Measurements from ENCODE around the gene ZNF862. TPM values are rescaled to one million over a fixed set of nuclear protein-coding genes. Genes with fewer than 3 reads are reported as not detected.

The ZNF862 gene
- total RNA-seq, 6 donors from 2014 or later: 7.1 to 31.4 (median 16.7) TPM

GRCh38 chr7:149806726-149807125, 31.4 kb upstream of the ZNF862 start:
- no peak overlapping the region for H3K27ac ChIP-seq
- H3K36me3 ChIP-seq: no peaks in the 10 kb centered on the region
- H3K4me1 ChIP-seq: no peaks in the 10 kb centered on the region
- H3K9me3 ChIP-seq: no peaks in the 10 kb centered on the region
- peak in 1 of 2 donors; percentile 69 for DNase-seq
- TF ChIP-seq POLR2AphosphoS5 (IDR thresholded peaks at IDR 0.05): no peak
- no peak for TF ChIP-seq EP300 (IDR thresholded peaks at IDR 0.05)
- no peak for TF ChIP-seq CTCF (IDR thresholded peaks at IDR 0.05)
- no peak for TF ChIP-seq POLR2A (IDR thresholded peaks at IDR 0.05)
- 84 to 86% methylated on average over 13 to 16 of the region's 16 CpGs for WGBS, 2 donors
- ATAC-seq (ENCODE audit: low FRiP score in 2 of 2): no peak
- no peaks in the 10 kb centered on the region for H3K27me3 ChIP-seq
- H3K4me3 ChIP-seq: no peak overlapping the region

- H3K9me3 ChIP-seq: no peaks in the 10 kb centered on the region
- no peaks in the 10 kb centered on the region for H3K4me1 ChIP-seq
- no peaks in the 10 kb centered on the region for H3K27me3 ChIP-seq
- H3K4me3 ChIP-seq: no peak overlapping the region
- TF ChIP-seq CTCF (IDR thresholded peaks at IDR 0.05) (no peak), EP300 (IDR thresholded peaks at IDR 0.05) (no peak), POLR2A (IDR thresholded peaks at IDR 0.05) (no peak), POLR2AphosphoS5 (IDR thresholded peaks at IDR 0.05) (no peak)
- H3K27ac ChIP-seq: no peak overlapping the region
- H3K36me3 ChIP-seq: no peaks in the 10 kb centered on the region
- WGBS, 2 donors: 43 to 93% methylated on average over 1 to 10 of the region's 10 CpGs
- ATAC-seq (ENCODE audit: low FRiP score in 2 of 2) (no peak), DNase-seq (peak in 1 of 2 donors; percentile 60)
Measured at GRCh38 chr7:149808311-149808710, 29.9 kb upstream of the ZNF862 start.

GRCh38 chr7:149809215-149809614, 29.0 kb upstream of the ZNF862 start:
- Histone ChIP-seq H3K4me3 (no peak overlapping the region), H3K9me3 (no peaks in the 10 kb centered on the region), H3K36me3 (no peaks in the 10 kb centered on the region), H3K27ac (no peak overlapping the region), H3K27me3 (no peaks in the 10 kb centered on the region), H3K4me1 (no peaks in the 10 kb centered on the region)
- TF ChIP-seq POLR2A (IDR thresholded peaks at IDR 0.05) (no peak), POLR2AphosphoS5 (IDR thresholded peaks at IDR 0.05) (no peak), CTCF (IDR thresholded peaks at IDR 0.05) (no peak), EP300 (IDR thresholded peaks at IDR 0.05) (no peak)
- peak in 1 of 2 donors; percentile 47 for DNase-seq
- no peak for ATAC-seq (ENCODE audit: low FRiP score in 2 of 2)
- WGBS, 2 donors: 40% methylated on average over 1 of the region's 2 CpGs; no CpG with 5 or more reads in 1 of the 2 donors

- DNase-seq: no peak
- H3K9me3 ChIP-seq: no peaks in the 10 kb centered on the region
- ATAC-seq (ENCODE audit: low FRiP score in 2 of 2): no peak
- no peak for TF ChIP-seq POLR2AphosphoS5 (IDR thresholded peaks at IDR 0.05)
- TF ChIP-seq EP300 (IDR thresholded peaks at IDR 0.05): no peak
- no peak for TF ChIP-seq CTCF (IDR thresholded peaks at IDR 0.05)
- TF ChIP-seq POLR2A (IDR thresholded peaks at IDR 0.05): no peak
- H3K36me3 ChIP-seq: no peaks in the 10 kb centered on the region
- H3K27ac ChIP-seq: no peak overlapping the region
- 53 to 57% methylated on average over 2 to 3 of the region's 3 CpGs for WGBS, 2 donors
- H3K4me3 ChIP-seq: no peak overlapping the region
- H3K4me1 ChIP-seq: no peaks in the 10 kb centered on the region
- H3K27me3 ChIP-seq: no peaks in the 10 kb centered on the region
Measured at GRCh38 chr7:149811221-149811620, 27.0 kb upstream of the ZNF862 start.

- DNase-seq: peak in 1 of 2 donors; percentile 64
- Histone ChIP-seq H3K27ac (no peak overlapping the region), H3K4me1 (no peaks in the 10 kb centered on the region), H3K4me3 (no peak overlapping the region), H3K36me3 (no peaks in the 10 kb centered on the region), H3K9me3 (no peaks in the 10 kb centered on the region), H3K27me3 (no peaks in the 10 kb centered on the region)
- 90 to 95% methylated on average over 7 to 15 of the region's 16 CpGs for WGBS, 2 donors
- TF ChIP-seq EP300 (IDR thresholded peaks at IDR 0.05) (no peak), CTCF (IDR thresholded peaks at IDR 0.05) (no peak), POLR2AphosphoS5 (IDR thresholded peaks at IDR 0.05) (no peak), POLR2A (IDR thresholded peaks at IDR 0.05) (no peak)
- ATAC-seq (ENCODE audit: low FRiP score in 2 of 2): no peak
Measured at GRCh38 chr7:149811831-149812490, 26.2 kb upstream of the ZNF862 start.
